Measurements from ENCODE around the gene CAPZB.

GRCh38 chr1:19398309-19398760 is 87.0 kb downstream of the CAPZB start:
- TF ChIP-seq CTCF (IDR thresholded peaks at IDR 0.05) (no peak), POLR2A (IDR thresholded peaks at IDR 0.05) (no peak)

All from lower leg skin (tissue), 3 donors.